Caco-2 (cell line): Measurements from ENCODE around the gene ACOXL. TPM values are rescaled to one million over a fixed set of nuclear protein-coding genes. Genes with fewer than 3 reads are reported as not detected.

Experiments
- BruUV-seq: library from RNA; stranded (reverse); fragments of 400-500 nt; replicated peaks from 2 replicates; lab custom pipeline; 2021; lab: Mats Ljungman, UMichigan
- CTCF ChIA-PET: fragments of 300-600 bp; sonication (Branson Sonifier 250); formaldehyde crosslinking; loops from one replicate; lab custom pipeline; 2022; ENCODE audit warnings: antibody characterized with exemption; lab: Charles Lee
- POLR2A ChIA-PET: fragments of 300-600 bp; sonication (Branson Sonifier 250); formaldehyde crosslinking; loops from one replicate; lab custom pipeline; 2022; ENCODE audit warnings: antibody characterized with exemption; lab: Charles Lee
- DNase-seq, 2 experiments: peaks; one replicate each; pipeline versions ENCODE4 v3.0.0 to v3.0.0-alpha.2; 2020 to 2022
- H3K27me3 ChIP-seq: replicated peaks from 2 replicates; pipeline ENCODE4 v1.6.0; 2011; ENCODE audit warnings: low read length; ENCODE audit not compliant: control insufficient read depth, insufficient read depth
- H3K36me3 ChIP-seq: 2 replicates; pipeline ENCODE4 v1.5.1; 2011; ENCODE audit warnings: low read length; ENCODE audit not compliant: control insufficient read depth, insufficient read depth
- H3K4me1 ChIP-seq: fragments of 250-450 bp; sonication (Bioruptor Pico); 2 replicates; pipeline ENCODE4 v1.5.1; 2020; ENCODE audit warnings: mild to moderate bottlenecking
- H3K4me3 ChIP-seq: 2 replicates; pipeline ENCODE4 v1.5.1; 2011; ENCODE audit warnings: low read depth, mild to moderate bottlenecking, control low read depth, low read length
- H3K9me3 ChIP-seq: fragments of 250-450 bp; sonication (Bioruptor Pico); 2 replicates; pipeline ENCODE4 v1.5.1; 2020; ENCODE audit warnings: mild to moderate bottlenecking, moderate library complexity
- H3K27ac Mint-ChIP-seq: one replicate; pipeline ENCODE4 v1.8.0; 2022; ENCODE audit warnings: mixed read lengths; ENCODE audit not compliant: unreplicated experiment
- H3K27me3 Mint-ChIP-seq: one replicate; pipeline ENCODE4 v1.8.0; 2022; ENCODE audit warnings: mixed read lengths; ENCODE audit not compliant: insufficient read depth, unreplicated experiment
- H3K36me3 Mint-ChIP-seq: one replicate; pipeline ENCODE4 v1.8.0; 2022; ENCODE audit warnings: mild to moderate bottlenecking, mixed read lengths; ENCODE audit not compliant: insufficient read depth, unreplicated experiment
- H3K4me1 Mint-ChIP-seq: one replicate; pipeline ENCODE4 v1.8.0; 2022; ENCODE audit warnings: low read depth, mixed read lengths; ENCODE audit not compliant: unreplicated experiment
- H3K4me3 Mint-ChIP-seq: one replicate; pipeline ENCODE4 v1.8.0; 2022; ENCODE audit warnings: mild to moderate bottlenecking, moderate library complexity, mixed read lengths; ENCODE audit not compliant: unreplicated experiment
- H3K9me3 Mint-ChIP-seq: one replicate; pipeline ENCODE4 v1.8.0; 2022; ENCODE audit warnings: mixed read lengths; ENCODE audit not compliant: unreplicated experiment
- CTCF ChIP-seq, 2 experiments: fragments of 200-600 bp in 1 of 2; IDR thresholded peaks; 1 replicate in 1 of 2; 2 replicates in 1 of 2; pipeline versions ENCODE4 v1.5.1 to v1.8.0; 2011 to 2022; ENCODE audit warnings: antibody characterized with exemption in 1 of 2, control low read depth in 1 of 2, inconsistent platforms in 1 of 2, low read depth in 1 of 2, low read length in 1 of 2, mild to moderate bottlenecking in 1 of 2, moderate library complexity in 1 of 2; ENCODE audit not compliant: insufficient read depth in 1 of 2, severe bottlenecking in 1 of 2, unreplicated experiment in 1 of 2
- intact Hi-C: fragments of 100-400 bp; cut with micrococcal nuclease; formaldehyde crosslinking; loops from one replicate; pipeline ENCODE4 v1.10.0; 2022; ENCODE audit not compliant: unreplicated experiment
- total RNA-seq: library from RNA; stranded (reverse); gene quantifications from 2 replicates; pipeline ENCODE4 v1.2.3, GENCODE V29; 2022

The ACOXL gene
- total RNA-seq, 1 experiment from 2014 or later = 2.6 TPM

- intact Hi-C loops = no loop called here
- Histone ChIP-seq H3K27me3 (no peaks in the 10 kb centered on the region), H3K4me1 (no peaks in the 10 kb centered on the region), H3K4me3 (no peak overlapping the region), H3K36me3 (peaks cover 7% of the 10 kb centered on the region), H3K9me3 (no peaks in the 10 kb centered on the region)
- no peak for DNase-seq
- POLR2A ChIA-PET = no interaction called here
- Mint-ChIP-seq H3K4me1 (no peaks in the 10 kb centered on the region), H3K27ac (no peak overlapping the region), H3K9me3 (no peaks in the 10 kb centered on the region), H3K36me3 (peaks cover 28% of the 10 kb centered on the region), H3K27me3 (no peaks in the 10 kb centered on the region), H3K4me3 (no peak overlapping the region)
- CTCF ChIA-PET = no interaction called here
- BruUV-seq = no TSS peak
- no peak for TF ChIP-seq CTCF (IDR thresholded peaks at IDR 0.05; ENCODE audit: insufficient read depth in 1 of 2, low read depth in 1 of 2, low read length in 1 of 2, severe bottlenecking in 1 of 2, unreplicated experiment in 1 of 2)
Observed at GRCh38 chr2:111155610-111156009, 423.2 kb downstream of the ACOXL start.

GRCh38 chr2:111156529-111156928 lies 424.2 kb downstream of the ACOXL start:
- H3K4me3 ChIP-seq = no peak overlapping the region
- H3K36me3 ChIP-seq = peaks cover 11% of the 10 kb centered on the region
- H3K4me1 Mint-ChIP-seq = no peaks in the 10 kb centered on the region
- H3K27ac Mint-ChIP-seq = no peak overlapping the region
- TF ChIP-seq CTCF (IDR thresholded peaks at IDR 0.05; ENCODE audit: insufficient read depth in 1 of 2, low read depth in 1 of 2, low read length in 1 of 2, severe bottlenecking in 1 of 2, unreplicated experiment in 1 of 2) = no peak
- no peaks in the 10 kb centered on the region for H3K27me3 Mint-ChIP-seq
- H3K4me3 Mint-ChIP-seq = no peak overlapping the region
- no TSS peak for BruUV-seq
- H3K9me3 ChIP-seq = no peaks in the 10 kb centered on the region
- intact Hi-C loops = no loop called here
- H3K4me1 ChIP-seq = no peaks in the 10 kb centered on the region
- DNase-seq = no peak
- CTCF ChIA-PET = no interaction called here
- POLR2A ChIA-PET = no interaction called here
- H3K27me3 ChIP-seq = no peaks in the 10 kb centered on the region
- peaks cover 31% of the 10 kb centered on the region for H3K36me3 Mint-ChIP-seq
- no peaks in the 10 kb centered on the region for H3K9me3 Mint-ChIP-seq

GRCh38 chr2:111157071-111157661 lies 424.8 kb downstream of the ACOXL start:
- ChIA-PET POLR2A (no interaction called here), CTCF (no interaction called here)
- Histone ChIP-seq H3K36me3 (peaks cover 10% of the 10 kb centered on the region), H3K4me1 (peaks cover 2% of the 10 kb centered on the region; the same call in 1 of the 2 replicates), H3K4me3 (no peak overlapping the region), H3K9me3 (no peaks in the 10 kb centered on the region), H3K27me3 (no peaks in the 10 kb centered on the region)
- no peak for DNase-seq
- H3K36me3 Mint-ChIP-seq = peaks cover 27% of the 10 kb centered on the region
- H3K4me1 Mint-ChIP-seq = no peaks in the 10 kb centered on the region
- H3K9me3 Mint-ChIP-seq = no peaks in the 10 kb centered on the region
- H3K27ac Mint-ChIP-seq = no peak overlapping the region
- TF ChIP-seq CTCF (IDR thresholded peaks at IDR 0.05; ENCODE audit: insufficient read depth in 1 of 2, low read depth in 1 of 2, low read length in 1 of 2, severe bottlenecking in 1 of 2, unreplicated experiment in 1 of 2) = no peak
- H3K27me3 Mint-ChIP-seq = no peaks in the 10 kb centered on the region
- intact Hi-C loops = no loop called here
- BruUV-seq = no TSS peak
- H3K4me3 Mint-ChIP-seq = no peak overlapping the region
